ENCODE data around the gene GNGT1.

GNGT1 gene

DNA sequence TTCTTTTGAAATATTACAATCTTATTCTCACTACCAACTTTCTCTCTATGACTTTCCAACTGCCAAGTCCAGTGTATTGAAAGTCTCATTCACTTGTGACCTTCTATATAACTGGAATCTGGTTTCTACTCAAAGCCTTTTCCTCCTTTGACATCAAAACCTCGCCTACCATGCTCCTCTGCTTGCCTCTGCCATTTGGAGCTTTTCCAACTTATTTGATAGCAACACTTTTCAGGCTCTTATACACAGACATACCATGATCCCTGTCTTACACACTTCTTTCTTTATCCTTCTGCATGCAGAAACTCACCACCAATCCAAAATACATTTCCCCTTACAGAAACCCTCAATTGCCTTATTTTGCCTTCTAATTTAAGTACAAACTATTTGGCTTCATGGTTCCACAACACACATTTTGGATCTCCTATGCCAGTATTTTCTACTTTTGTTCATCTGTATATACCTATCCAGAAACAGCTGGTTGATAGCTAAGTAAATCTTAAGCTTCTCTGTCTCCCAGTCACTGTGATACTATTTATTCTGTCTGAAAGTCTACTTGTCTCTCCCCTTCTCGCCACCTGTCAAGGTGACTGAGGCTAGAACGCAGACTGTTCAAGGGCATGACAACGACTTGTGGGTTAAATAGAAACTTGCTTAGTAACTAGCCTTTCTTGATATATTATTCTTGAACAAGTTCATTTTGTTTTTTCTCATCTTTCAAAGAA is 37.6 kb downstream of the GNGT1 start:
- DNase-seq (ENCODE audit: low read depth), result no peak

DNA sequence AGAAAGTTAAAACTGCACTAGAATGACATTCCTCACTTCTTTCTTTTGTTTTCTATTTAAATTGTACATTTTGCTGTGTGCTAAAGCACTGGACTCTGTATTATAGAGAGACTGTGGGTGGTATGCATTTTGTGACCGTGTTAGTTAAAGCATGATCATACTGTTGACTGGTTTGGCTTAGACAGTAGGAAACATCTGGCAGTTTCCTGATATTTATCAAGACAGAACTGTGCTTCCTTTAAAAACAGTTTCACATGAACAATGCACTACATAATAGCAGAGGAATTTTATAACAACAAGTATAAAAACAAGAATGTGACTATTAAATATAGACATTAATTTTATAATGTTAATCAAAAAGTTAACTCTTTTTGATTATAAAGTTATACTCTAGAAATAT is 38.3 kb downstream of the GNGT1 start:
- DNase-seq (ENCODE audit: low read depth), result no peak

- DNase-seq (ENCODE audit: low read depth), result no peak
Observed at GRCh38 chr7:93945083-93945482, 38.7 kb downstream of the GNGT1 start.

GRCh38 chr7:93945756-93946535 is 39.6 kb downstream of the GNGT1 start:
- DNase-seq (ENCODE audit: low read depth), result no peak

- no peak for DNase-seq (ENCODE audit: low read depth)
Observed at GRCh38 chr7:93948106-93948505, 41.7 kb downstream of the GNGT1 start.

GRCh38 chr7:93948873-93949272 is 42.5 kb downstream of the GNGT1 start:
- no peak for DNase-seq (ENCODE audit: low read depth)

- DNase-seq (ENCODE audit: low read depth), result peak; percentile 47
Observed at GRCh38 chr7:93949423-93949822, 43.1 kb downstream of the GNGT1 start.

- no peak for DNase-seq (ENCODE audit: low read depth)
Observed at GRCh38 chr7:93955304-93955703, 48.9 kb downstream of the GNGT1 start.

- no peak for DNase-seq (ENCODE audit: low read depth)
Observed at GRCh38 chr7:93957767-93958166, 51.4 kb downstream of the GNGT1 start.

GRCh38 chr7:93958216-93958615 is 51.8 kb downstream of the GNGT1 start:
- peak; percentile 20 for DNase-seq (ENCODE audit: low read depth)

- DNase-seq (ENCODE audit: low read depth), result no peak
Observed at GRCh38 chr7:93958651-93959050, 52.3 kb downstream of the GNGT1 start.
